Coronary artery (tissue), 2 donors: ENCODE results near the gene RFX3.

ENCODE experiments used
- DNase-seq: peaks from one replicate; pipeline ENCODE4 v3.0.0-alpha.2; 2017; ENCODE audit warnings: low spot score
- H3K27ac ChIP-seq, 2 donors: fragments of 200-600 bp; sonication (generic); one replicate each; pipeline ENCODE4 v1.5.1; 2016 to 2019
- H3K4me3 ChIP-seq: fragments of 200-600 bp; sonication (generic); 2 replicates; pipeline ENCODE4 v1.5.1; 2016; ENCODE audit warnings: mild to moderate bottlenecking, moderate library complexity
- CTCF ChIP-seq: fragments of 200-600 bp; sonication (generic); IDR thresholded peaks from one replicate; pipeline ENCODE4 v1.5.1; 2019; ENCODE audit warnings: antibody characterized with exemption

RFX3 gene

DNA sequence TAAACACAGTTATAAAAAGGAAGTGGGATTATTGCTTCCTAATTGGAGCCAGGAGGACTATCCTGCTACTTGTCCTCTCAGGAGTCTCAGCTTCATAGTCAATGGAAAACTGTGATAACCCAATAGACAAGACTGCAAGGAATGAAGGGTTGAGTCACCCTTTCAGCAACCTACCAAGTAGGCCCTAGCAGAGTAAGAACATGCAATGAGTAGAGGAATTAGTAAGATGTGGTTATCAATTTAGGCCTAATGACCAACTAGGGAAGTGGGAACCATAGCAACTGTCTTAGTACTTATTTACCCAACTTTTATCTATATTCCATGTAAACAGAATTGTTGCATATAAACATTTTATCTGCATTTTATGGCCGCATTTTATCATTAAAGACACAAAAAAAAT, 310.1 kb downstream of the RFX3 start:
- no peak for TF ChIP-seq CTCF
- H3K4me3 ChIP-seq, result no peak overlapping the region
- H3K27ac ChIP-seq, result no peak overlapping the region
- no peak for DNase-seq

DNA sequence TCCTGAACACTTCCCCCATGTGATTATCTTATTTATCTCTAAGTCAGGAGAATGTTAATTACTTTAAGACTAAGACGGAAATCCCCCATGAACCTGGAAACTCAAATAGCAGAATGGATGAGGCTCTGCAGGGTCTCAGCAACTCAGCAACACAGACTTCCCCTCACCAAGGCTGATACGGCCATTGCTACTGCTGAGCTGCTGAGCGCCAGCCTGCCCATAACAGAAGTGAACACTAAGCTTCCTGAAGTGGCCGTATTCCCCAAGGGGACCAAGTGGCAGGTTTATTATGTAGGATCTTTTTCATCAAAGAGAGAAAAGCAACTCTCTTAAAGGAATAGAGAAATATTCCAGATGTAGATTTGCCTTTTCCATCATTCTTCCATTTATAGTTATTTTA, 311.1 kb downstream of the RFX3 start:
- DNase-seq, result no peak
- no peak for TF ChIP-seq CTCF
- Histone ChIP-seq H3K4me3 (no peak overlapping the region), H3K27ac (no peak overlapping the region)

DNA sequence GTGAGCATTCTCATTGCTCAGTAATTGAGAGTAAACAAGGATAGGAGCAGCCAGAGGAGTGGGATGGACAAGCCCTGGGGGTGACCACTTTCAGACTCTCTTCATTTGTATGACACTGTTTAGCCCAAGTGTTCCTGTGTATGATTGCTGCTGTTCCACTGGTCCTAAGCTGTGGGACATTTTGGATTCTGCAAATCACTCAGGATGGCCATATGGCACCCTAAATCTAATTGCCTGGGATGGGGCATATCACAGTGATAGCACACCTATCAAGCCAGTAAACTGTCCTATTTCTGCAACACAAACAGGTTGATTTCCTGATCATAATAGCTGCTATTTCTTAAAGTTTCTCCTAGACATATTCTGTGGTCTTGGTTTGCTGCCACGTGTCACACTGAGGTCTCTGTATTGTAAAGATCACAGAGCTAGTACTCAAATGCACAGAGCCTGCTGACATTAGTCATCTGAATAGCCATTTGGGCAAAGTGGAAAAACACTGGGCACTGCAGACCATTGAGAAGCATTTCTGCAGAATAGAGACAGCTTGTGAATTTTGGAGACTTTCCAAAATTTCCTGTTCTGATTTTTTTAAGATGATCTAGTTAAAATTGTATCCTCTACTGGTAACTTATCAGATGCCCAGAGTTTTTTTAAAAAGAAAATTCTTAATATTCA, 320.2 kb downstream of the RFX3 start:
- TF ChIP-seq CTCF, result no peak

GRCh38 chr9:3200331-3200774, 325.4 kb downstream of the RFX3 start:
- TF ChIP-seq CTCF, result no peak
- H3K4me3 ChIP-seq, result no peak overlapping the region
- DNase-seq, result no peak
- H3K27ac ChIP-seq, result no peak overlapping the region

More for the DNA sequence above, 320.2 kb downstream of the RFX3 start:
- Histone ChIP-seq H3K4me3 (no peak overlapping the region), H3K27ac (no peak overlapping the region)
- no peak for DNase-seq

GRCh38 chr9:3193791-3194190, 332.0 kb downstream of the RFX3 start:
- H3K4me3 ChIP-seq, result no peak overlapping the region
- no peak for DNase-seq
- no peak for TF ChIP-seq CTCF
- H3K27ac ChIP-seq, result no peak overlapping the region

- TF ChIP-seq CTCF, result no peak
- H3K4me3 ChIP-seq, result no peak overlapping the region
- no peak for DNase-seq
- H3K27ac ChIP-seq, result no peak overlapping the region
Observed at GRCh38 chr9:3191715-3192114, 334.1 kb downstream of the RFX3 start.

- Histone ChIP-seq H3K27ac (no peak overlapping the region), H3K4me3 (no peak overlapping the region)
- no peak for DNase-seq
- no peak for TF ChIP-seq CTCF
Observed at GRCh38 chr9:3189113-3189861, 336.5 kb downstream of the RFX3 start.
